AG10803 (cell line): ENCODE results near the gene C11orf16.

Experiments
- DNase-seq: peaks from one replicate; pipeline ENCODE4 v3.0.0; 2010; ENCODE audit warnings: low read depth
- H3K4me3 ChIP-seq: 2 replicates; pipeline ENCODE4 v1.5.1; 2011; ENCODE audit warnings: mild to moderate bottlenecking, low read length, control low read depth
- TF ChIP-seq, protein P1 (sequence below): conservative IDR thresholded peaks from 2 replicates; pipeline ENCODE4 v1.5.1; 2011; ENCODE audit warnings: mild to moderate bottlenecking, low read length, control low read depth, inconsistent platforms

The C11orf16 gene

DNA sequence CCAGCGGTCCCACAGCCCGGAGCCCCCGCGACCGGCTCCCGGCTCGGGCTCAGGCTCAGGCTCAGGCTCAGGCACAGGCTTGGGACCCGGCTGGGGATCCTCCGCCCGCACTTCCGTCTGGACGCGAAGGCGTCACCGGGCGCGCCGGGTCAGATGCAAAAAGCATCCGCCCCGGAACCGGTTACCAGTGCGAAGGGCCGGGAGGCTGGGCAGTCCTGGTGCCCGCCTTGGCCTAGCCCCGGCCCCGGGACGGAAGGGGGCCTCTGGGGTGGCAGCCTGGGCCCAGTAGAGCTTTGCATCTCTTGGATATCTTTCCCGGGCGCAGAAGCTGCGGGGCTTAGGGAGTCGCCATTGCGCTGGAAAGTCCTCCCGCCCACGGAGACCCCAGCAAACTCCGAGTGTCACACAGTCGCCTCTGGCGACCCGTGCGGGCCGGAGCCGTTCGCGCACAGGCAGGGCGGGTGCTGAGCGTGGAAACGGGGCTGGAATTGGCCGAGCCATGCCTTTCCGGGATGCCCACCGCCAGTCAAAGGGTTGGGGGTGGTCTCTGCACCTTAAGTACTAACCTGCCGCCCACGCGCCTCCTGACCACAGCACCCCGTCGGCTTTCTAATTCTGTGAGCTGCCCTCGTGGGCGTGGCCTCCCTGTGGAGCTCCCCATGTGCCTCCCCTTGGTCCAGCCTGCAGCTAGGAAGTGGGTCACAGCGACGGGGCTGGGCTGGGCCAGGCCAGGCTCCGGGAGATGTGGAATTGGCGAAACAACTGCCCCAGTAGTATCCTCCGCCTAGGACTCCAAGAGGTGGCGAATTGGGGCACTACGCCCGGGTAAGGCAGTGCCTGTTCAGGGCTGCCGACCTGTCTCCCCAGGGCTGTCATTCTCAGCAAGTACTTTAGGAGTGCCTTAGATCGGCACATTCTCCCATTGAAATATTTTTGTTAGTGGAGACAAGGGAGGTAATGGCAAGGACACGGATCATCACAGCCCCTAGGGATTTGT, 31.9 kb upstream of the C11orf16 start, which contains the start of gene TMEM9B:
Gene TMEM9B (minus strand): TSS at position 119 of the 997 bp plus-strand sequence. CDS start 129 bp downstream, outside the sequence.
- DNase-seq = peak; percentile 81
- TF ChIP-seq, protein P1, sequence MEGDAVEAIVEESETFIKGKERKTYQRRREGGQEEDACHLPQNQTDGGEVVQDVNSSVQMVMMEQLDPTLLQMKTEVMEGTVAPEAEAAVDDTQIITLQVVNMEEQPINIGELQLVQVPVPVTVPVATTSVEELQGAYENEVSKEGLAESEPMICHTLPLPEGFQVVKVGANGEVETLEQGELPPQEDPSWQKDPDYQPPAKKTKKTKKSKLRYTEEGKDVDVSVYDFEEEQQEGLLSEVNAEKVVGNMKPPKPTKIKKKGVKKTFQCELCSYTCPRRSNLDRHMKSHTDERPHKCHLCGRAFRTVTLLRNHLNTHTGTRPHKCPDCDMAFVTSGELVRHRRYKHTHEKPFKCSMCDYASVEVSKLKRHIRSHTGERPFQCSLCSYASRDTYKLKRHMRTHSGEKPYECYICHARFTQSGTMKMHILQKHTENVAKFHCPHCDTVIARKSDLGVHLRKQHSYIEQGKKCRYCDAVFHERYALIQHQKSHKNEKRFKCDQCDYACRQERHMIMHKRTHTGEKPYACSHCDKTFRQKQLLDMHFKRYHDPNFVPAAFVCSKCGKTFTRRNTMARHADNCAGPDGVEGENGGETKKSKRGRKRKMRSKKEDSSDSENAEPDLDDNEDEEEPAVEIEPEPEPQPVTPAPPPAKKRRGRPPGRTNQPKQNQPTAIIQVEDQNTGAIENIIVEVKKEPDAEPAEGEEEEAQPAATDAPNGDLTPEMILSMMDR = no peak
- peak within 1 kb of the TSS; percentile 87 for H3K4me3 ChIP-seq

- peak overlapping the region; percentile 87 for H3K4me3 ChIP-seq
- no peak for DNase-seq
- TF ChIP-seq, protein P1 = no peak
These were observed 31.0 kb upstream of the C11orf16 start for GRCh38 chr11:8963569-8964323.

DNA sequence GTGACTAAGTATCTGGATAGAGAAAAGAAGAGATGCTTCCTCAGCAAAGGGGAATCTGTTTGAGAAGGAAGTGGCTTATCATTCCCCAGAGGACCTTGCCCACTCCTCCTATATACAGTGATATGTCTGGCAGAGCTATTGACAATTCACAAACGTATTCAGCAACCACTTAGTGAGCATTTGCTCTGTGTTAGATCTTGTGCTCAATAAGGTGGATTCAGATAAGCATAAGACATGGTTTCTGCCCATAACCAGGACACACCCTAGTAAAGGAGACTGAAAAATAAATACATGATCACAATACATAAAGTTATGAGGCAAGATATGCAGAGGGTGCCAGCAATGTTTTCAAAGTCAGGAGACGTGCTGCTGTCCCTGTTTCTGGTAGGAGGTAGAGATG, 30.1 kb upstream of the C11orf16 start:
- TF ChIP-seq, protein P1 = no peak
- no peak for DNase-seq
- H3K4me3 ChIP-seq = peak overlapping the region; percentile 87

DNA sequence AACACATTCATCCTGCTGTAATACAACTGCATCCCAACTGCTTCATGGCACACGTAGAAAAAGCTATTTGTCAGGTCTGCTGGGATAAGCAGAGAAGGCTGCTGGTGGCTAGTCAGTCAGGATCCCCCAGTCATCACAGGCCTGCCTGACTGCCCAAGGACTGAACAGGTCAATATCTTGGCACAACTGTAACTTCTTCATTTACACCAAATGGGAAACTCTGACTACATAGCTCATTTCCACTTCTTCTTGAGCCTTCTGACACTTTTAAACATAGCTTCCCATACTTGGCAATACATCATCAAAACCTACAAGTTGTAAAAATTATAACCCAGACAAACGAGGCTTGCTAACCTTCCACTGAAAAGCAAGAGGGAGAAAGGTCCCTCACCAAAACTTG, 28.7 kb upstream of the C11orf16 start:
- TF ChIP-seq, protein P1 = no peak
- DNase-seq = no peak

GRCh38 chr11:8959546-8960166, 26.9 kb upstream of the C11orf16 start:
- peak; percentile 87 for DNase-seq
- TF ChIP-seq, protein P1 = peak; percentile 81
- H3K4me3 ChIP-seq = peak overlapping the region; percentile 13; the same call in 1 of the 2 replicates

More for the DNA sequence above, 28.7 kb upstream of the C11orf16 start:
- no peak overlapping the region for H3K4me3 ChIP-seq

GRCh38 chr11:8956860-8957259, 24.1 kb upstream of the C11orf16 start:
- TF ChIP-seq, protein P1 = no peak
- DNase-seq = no peak

More at GRCh38 chr11:8956860-8957259, 24.1 kb upstream of the C11orf16 start:
- H3K4me3 ChIP-seq = no peak overlapping the region
